DOHH2 (cell line): ENCODE results near the gene SLIT1.

Experiments
- EZH2phosphoT487 ChIP-seq: fragments of 200-600 bp; sonication (generic); IDR thresholded peaks from 2 replicates; pipeline ENCODE4 v1.6.1; 2017; ENCODE audit warnings: borderline replicate concordance, mild to moderate bottlenecking, antibody characterized with exemption, low read length, moderate library complexity, mixed read lengths
- TF ChIP-seq, protein P1 (sequence below): fragments of 200-600 bp; sonication (generic); IDR thresholded peaks from one replicate; pipeline ENCODE4 v1.5.1; 2014; ENCODE audit warnings: antibody characterized with exemption, mild to moderate bottlenecking, low read depth, low read length; ENCODE audit not compliant: poor library complexity, severe bottlenecking

DNA sequence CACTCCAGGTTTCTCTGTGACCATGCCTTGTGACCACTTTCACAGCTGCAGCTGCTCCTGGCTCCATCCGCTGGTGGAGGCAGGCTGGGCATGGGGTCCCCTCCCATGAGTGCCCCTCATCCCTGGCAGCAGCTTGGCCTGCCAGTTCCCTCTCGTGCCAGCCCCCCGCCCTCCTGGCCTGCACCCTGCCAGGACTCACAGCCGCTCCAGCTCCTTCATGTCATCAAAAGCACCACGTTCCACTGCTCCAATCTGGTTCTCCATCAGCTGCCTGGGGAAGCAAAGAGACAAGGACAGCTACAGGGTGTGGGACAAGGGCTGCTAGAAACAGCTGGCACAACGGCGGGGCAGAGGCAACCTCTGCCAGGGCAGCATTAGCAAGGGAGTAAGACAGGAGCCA is 22.6 kb downstream of the SLIT1 start:
- TF ChIP-seq, protein P1, sequence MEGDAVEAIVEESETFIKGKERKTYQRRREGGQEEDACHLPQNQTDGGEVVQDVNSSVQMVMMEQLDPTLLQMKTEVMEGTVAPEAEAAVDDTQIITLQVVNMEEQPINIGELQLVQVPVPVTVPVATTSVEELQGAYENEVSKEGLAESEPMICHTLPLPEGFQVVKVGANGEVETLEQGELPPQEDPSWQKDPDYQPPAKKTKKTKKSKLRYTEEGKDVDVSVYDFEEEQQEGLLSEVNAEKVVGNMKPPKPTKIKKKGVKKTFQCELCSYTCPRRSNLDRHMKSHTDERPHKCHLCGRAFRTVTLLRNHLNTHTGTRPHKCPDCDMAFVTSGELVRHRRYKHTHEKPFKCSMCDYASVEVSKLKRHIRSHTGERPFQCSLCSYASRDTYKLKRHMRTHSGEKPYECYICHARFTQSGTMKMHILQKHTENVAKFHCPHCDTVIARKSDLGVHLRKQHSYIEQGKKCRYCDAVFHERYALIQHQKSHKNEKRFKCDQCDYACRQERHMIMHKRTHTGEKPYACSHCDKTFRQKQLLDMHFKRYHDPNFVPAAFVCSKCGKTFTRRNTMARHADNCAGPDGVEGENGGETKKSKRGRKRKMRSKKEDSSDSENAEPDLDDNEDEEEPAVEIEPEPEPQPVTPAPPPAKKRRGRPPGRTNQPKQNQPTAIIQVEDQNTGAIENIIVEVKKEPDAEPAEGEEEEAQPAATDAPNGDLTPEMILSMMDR, result no peak
- no peak for TF ChIP-seq EZH2phosphoT487
